Adrenal gland (tissue), 19 donors: ENCODE data around the gene CLEC4E. TPM values are rescaled to one million over a fixed set of nuclear protein-coding genes. Genes with fewer than 3 reads are reported as not detected.
"Not testable (repeated sequence)": the region's sequence is repeated elsewhere in the genome, so short reads cannot be mapped to it uniquely, and the experiment has no call there.

Source experiments
- DNase-seq, 7 donors: peaks; one replicate each; pipeline ENCODE4 v3.0.0-alpha.2; 2019 to 2020
- H3K27ac ChIP-seq, 5 donors: fragments of 200-600 bp; sonication (generic) in 4 of 5; 1 replicate in 3 of 5; 2 replicates in 2 of 5; pipeline versions ENCODE4 v1.5.1 to v1.8.0; 2016 to 2020; ENCODE audit warnings: mild to moderate bottlenecking in 1 of 5
- H3K27me3 ChIP-seq: fragments of 200-600 bp; 2 replicates; pipeline ENCODE4 v1.8.0; 2021
- H3K36me3 ChIP-seq, 2 donors: fragments of 200-600 bp; replicated peaks in 1 of 2; 1 replicate in 1 of 2; 2 replicates in 1 of 2; pipeline versions ENCODE4 v1.5.1 to v1.8.0; 2018 to 2022
- H3K4me1 ChIP-seq, 2 donors: fragments of 200-600 bp; replicated peaks in 1 of 2; 1 replicate in 1 of 2; 2 replicates in 1 of 2; pipeline versions ENCODE4 v1.5.1 to v1.8.0; 2018 to 2021
- H3K4me3 ChIP-seq, 4 donors: fragments of 200-600 bp; sonication (generic) in 3 of 4; one replicate each; pipeline ENCODE4 v1.5.1; 2016 to 2018
- H3K9me3 ChIP-seq, 3 donors: fragments of 200-600 bp; sonication (generic) in 1 of 3; replicated peaks in 1 of 3; 1 replicate in 2 of 3; 2 replicates in 1 of 3; pipeline versions ENCODE4 v1.5.1 to v1.8.0; 2016 to 2021
- POLR2A ChIP-seq, 2 donors: fragments of 450-650 bp; IDR thresholded peaks; one replicate each; pipeline ENCODE4 v1.6.1; 2017; ENCODE audit warnings: antibody characterized with exemption in 2 of 2, mild to moderate bottlenecking in 2 of 2, moderate library complexity in 1 of 2
- WGBS, 4 donors: extraction: QIAGEN DNeasy Blood & Tissue Kit in 2 of 4; methylation state at CpG; one replicate each; pipeline versions ENCODE4 v1.1.5 to v1.1.7; 2013 to 2017; 5-methylcytosine and 5-hydroxymethylcytosine counted together
- intact Hi-C, 2 donors: fragments of 100-400 bp; cut with DNase I; formaldehyde crosslinking; loops; one replicate each; pipeline versions ENCODE4 v1.14.1 to v1.15.0; 2022 to 2023
- long read RNA-seq, 10 donors: library from polyadenylated mRNA in 3 of 10; unstranded in 2 of 10; stranded (forward) in 1 of 10; transcript quantifications; one replicate each; pipeline ENCODE4 v2.0.0 and lab custom pipeline, GENCODE V29; 2021 to 2026
- polyA plus RNA-seq, 3 donors: library from polyadenylated mRNA; stranded (reverse); fragments of 200-250 nt in 2 of 3; fragments of 350-450 nt in 1 of 3; fragmentation: Illumina TruSeq in 1 of 3; extraction: RNeasy Lipid Tissue Mini Kit (QIAGEN cat#74804) in 1 of 3; gene quantifications; one replicate each; pipeline ENCODE4 v1.2.3, GENCODE V29; 2013 to 2014
- total RNA-seq, 9 donors: library from RNA; depleted of rRNA in 4 of 9; stranded (reverse); fragments of >200 nt in 4 of 9; fragments of 120-200 nt in 1 of 9; fragmentation: NEBNext Ultra II Directional in 1 of 9; extraction: Animal tissue kit (Norgen Biotek cat#: 25700) in 1 of 9; gene quantifications; one replicate each; pipeline versions ENCODE4 v1.1.0 to v1.2.4, GENCODE V29; 2013 to 2023
- TF ChIP-seq, protein P1 (sequence below), 6 experiments: fragments of 450-650 bp in 4 of 6; fragments of 200-600 bp in 2 of 6; sonication (generic) in 1 of 6; IDR thresholded peaks; 1 replicate in 5 of 6; 2 replicates in 1 of 6; pipeline versions ENCODE4 v1.5.1 to v1.8.0; 2016 to 2021; ENCODE audit warnings: antibody characterized with exemption in 6 of 6, mild to moderate bottlenecking in 2 of 6, moderate library complexity in 1 of 6
- donor health status: healthy with polysubstance abuse.
- donor health status: Bipolar disorder and iron deficiency.
- donor health status: DM: yes; HTN: yes; CAD: no.
- donor health status: DM: no; HTN: no; CAD: no.
- donor health status: DM: no; HTN: no; CAD: no.
- donor health status: DM: yes; HTN: yes; CAD: no.

Gene CLEC4E, protein sequence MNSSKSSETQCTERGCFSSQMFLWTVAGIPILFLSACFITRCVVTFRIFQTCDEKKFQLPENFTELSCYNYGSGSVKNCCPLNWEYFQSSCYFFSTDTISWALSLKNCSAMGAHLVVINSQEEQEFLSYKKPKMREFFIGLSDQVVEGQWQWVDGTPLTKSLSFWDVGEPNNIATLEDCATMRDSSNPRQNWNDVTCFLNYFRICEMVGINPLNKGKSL
- 1 to 10 TPM in 6 of 9 donors, under 1 TPM in 3; 0.30 to 6.4 (median 1.3) TPM for total RNA-seq
- 1 to 10 TPM; 1.5 to 6.1 (median 1.8) TPM for polyA plus RNA-seq
- long read RNA-seq, donor 1 = 0 reads
- long read RNA-seq, donor 2 = 0 reads
- long read RNA-seq, donor 3 = 0 reads
- long read RNA-seq, donor 4, partial matches to known transcripts = 0 of 2 reads
- long read RNA-seq, donor 4, other reads (novel, unspliced or antisense) = 0 of 2 reads
- long read RNA-seq, donor 5 = 0 reads
- long read RNA-seq, donor 6, partial matches to known transcripts = 0 of 2 reads
- long read RNA-seq, donor 6, other reads (novel, unspliced or antisense) = 0 of 2 reads
- long read RNA-seq, donor 7 = 0 reads
- long read RNA-seq, donor 8 = 0 reads
- long read RNA-seq, donor 9 = 0 reads
- long read RNA-seq, donor 10 = 0 reads

DNA sequence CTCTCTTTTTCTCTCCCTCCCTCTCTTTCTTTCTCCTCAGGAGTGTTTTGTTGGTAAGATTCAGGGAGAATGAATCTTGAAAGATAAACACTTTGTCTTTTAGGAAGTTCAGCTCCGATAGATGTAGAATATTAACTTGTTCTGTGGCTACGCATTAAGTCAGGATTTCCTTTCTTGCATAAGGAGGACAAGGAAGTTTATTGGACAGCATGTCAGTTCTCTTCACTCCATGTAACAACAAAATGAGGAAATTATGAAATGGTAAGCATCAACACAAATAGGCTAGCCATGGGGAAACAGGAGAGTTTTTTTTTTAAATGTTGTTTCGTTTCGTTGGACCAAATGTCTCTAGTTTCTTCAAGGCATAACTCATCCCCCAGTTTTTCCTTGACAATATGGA lies at the start of gene CLEC4E:
Gene CLEC4E (minus strand): TSS at position 75 of the 400 bp plus-strand sequence. CDS start 108 bp downstream, outside the sequence.
- not testable (repeated sequence) for H3K9me3 ChIP-seq, H3K36me3 ChIP-seq, H3K4me1 ChIP-seq, H3K4me3 ChIP-seq, H3K27me3 ChIP-seq, DNase-seq
- 34 to 44% (median 39%) methylated on average over 4 of the region's 4 CpGs for WGBS, 4 donors
- H3K27ac ChIP-seq = peak within 1 kb of the TSS in 1 of 5 donors; percentile 10
- intact Hi-C loops = loop anchor here in 1 of 2 donors (10.0 kb wide), 1 partner anchor 64 kb away; no protein-coding TSS in a partner anchor

DNA sequence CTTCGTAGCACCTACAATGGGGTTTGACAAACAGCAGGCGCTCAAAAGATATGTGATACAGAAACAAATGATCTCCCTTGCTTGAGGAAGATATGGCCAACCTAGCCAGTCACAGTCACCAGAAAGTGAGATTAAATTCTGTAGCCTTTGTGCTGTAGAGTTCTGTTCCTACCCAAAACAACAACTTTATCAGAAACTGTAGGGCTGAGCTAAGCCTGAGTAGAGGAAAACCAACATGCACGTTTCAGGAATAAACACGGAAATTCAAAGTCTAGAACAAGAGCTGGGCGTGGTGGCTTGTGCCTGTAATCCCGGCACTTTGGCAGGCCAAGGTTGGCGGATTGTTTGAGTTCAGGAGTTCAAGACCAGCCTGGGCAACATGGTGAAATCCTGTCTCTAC lies 49.0 kb upstream of the CLEC4E start:
- WGBS, 4 donors = 74 to 85% (median 81%) methylated on average over 7 of the region's 7 CpGs
- H3K27ac ChIP-seq = no peak overlapping the region
- H3K4me1 ChIP-seq = no peaks in the 10 kb centered on the region
- no peak for TF ChIP-seq POLR2A (IDR thresholded peaks at IDR 0.05)
- TF ChIP-seq, protein P1, sequence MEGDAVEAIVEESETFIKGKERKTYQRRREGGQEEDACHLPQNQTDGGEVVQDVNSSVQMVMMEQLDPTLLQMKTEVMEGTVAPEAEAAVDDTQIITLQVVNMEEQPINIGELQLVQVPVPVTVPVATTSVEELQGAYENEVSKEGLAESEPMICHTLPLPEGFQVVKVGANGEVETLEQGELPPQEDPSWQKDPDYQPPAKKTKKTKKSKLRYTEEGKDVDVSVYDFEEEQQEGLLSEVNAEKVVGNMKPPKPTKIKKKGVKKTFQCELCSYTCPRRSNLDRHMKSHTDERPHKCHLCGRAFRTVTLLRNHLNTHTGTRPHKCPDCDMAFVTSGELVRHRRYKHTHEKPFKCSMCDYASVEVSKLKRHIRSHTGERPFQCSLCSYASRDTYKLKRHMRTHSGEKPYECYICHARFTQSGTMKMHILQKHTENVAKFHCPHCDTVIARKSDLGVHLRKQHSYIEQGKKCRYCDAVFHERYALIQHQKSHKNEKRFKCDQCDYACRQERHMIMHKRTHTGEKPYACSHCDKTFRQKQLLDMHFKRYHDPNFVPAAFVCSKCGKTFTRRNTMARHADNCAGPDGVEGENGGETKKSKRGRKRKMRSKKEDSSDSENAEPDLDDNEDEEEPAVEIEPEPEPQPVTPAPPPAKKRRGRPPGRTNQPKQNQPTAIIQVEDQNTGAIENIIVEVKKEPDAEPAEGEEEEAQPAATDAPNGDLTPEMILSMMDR (IDR thresholded peaks at IDR 0.05) = no peak
- intact Hi-C loops = no loop called here
- no peak for DNase-seq
- no peak overlapping the region for H3K4me3 ChIP-seq
- H3K36me3 ChIP-seq = no peaks in the 10 kb centered on the region
- no peaks in the 10 kb centered on the region for H3K27me3 ChIP-seq
- H3K9me3 ChIP-seq = no peaks in the 10 kb centered on the region

DNA sequence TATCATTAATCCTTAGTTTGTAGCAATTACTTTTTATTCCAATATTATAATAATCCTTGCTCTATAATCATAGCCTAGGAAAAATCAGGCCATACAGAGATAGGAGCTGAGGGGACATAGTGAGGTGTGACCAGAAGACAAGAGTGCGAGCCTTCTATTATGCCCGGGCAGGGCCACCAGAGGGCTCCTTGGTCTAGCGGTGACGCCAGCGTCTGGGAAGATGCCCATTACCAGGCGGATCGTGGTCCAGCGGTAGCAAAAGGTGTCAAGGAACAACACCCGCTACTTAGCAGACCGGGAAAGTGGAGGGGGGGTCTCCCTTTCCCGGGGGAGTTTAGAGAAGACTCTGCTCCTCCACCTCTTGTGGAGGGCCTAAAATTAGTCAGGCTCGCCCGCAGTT lies 43.8 kb upstream of the CLEC4E start:
- 78 to 89% (median 81%) methylated on average over 13 of the region's 13 CpGs for WGBS, 4 donors

DNA sequence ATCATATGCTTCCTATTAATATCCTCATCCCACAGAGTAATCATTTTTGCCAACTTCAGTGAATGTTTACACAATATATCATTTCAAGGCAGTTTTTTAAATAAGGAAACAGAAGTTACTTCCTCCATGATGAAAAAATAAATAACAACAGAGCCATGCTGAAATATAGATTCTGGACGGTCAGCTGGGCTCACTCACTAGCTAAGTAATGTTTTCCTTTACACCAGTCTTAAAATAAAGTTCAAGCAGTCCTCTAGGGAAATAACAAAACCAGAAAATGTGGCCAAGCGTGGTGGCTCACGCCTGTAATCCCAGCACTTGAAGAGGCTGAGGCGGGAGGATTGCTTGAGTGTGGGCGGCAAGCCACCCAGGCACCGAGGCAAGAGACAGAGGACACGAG lies 43.3 kb upstream of the CLEC4E start:
- Histone ChIP-seq H3K27ac (no peak overlapping the region), H3K4me1 (no peaks in the 10 kb centered on the region), H3K4me3 (no peak overlapping the region), H3K9me3 (no peaks in the 10 kb centered on the region), H3K27me3 (no peaks in the 10 kb centered on the region), H3K36me3 (no peaks in the 10 kb centered on the region)
- 66 to 77% (median 68%) methylated on average over 7 of the region's 7 CpGs for WGBS, 4 donors
- TF ChIP-seq POLR2A (IDR thresholded peaks at IDR 0.05) = no peak
- TF ChIP-seq, protein P1 (IDR thresholded peaks at IDR 0.05) = no peak
- DNase-seq = no peak
- intact Hi-C loops = no loop called here

More for the DNA sequence above, 43.8 kb upstream of the CLEC4E start:
- H3K27me3 ChIP-seq, H3K36me3 ChIP-seq, H3K4me3 ChIP-seq, H3K9me3 ChIP-seq, H3K4me1 ChIP-seq, intact Hi-C loops, H3K27ac ChIP-seq, DNase-seq: not testable (repeated sequence)

DNA sequence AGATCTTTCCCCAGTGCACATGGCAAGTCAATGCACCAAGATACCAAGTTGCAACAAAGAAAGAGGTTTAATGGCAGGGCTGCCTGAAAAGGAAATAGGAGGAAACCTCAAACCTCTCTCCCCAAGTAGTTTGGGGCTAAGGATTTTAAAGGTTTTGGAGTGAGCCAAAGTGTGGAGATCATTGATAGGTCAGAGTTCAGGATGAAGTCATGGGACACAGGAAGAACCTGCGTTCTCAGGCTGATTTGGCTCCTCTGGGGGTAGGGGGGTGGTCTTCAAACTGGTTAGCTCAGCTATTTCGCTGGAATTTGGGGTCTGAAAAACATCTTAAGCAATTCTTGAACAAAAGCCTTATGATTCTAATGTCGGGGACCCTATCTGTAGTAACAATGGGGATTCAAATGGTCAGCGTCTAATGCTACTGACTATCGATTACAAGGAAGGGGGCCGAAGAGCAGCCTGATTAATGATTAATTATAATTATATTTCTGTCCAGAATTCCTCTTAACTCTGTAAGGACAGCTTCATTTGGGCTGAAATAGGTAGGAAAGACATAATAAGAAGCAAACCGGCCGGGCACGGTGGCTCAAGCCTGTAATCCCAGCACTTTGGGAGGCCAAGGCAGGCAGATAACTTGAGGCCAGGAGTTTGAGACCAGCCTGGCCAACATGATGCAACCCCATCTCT lies 40.5 kb upstream of the CLEC4E start:
- TF ChIP-seq, protein P1 (IDR thresholded peaks at IDR 0.05) = no peak
- TF ChIP-seq POLR2A (IDR thresholded peaks at IDR 0.05) = no peak
- DNase-seq = no peak
- Histone ChIP-seq H3K9me3 (no peaks in the 10 kb centered on the region), H3K27me3 (no peaks in the 10 kb centered on the region), H3K27ac (no peak overlapping the region), H3K4me3 (no peak overlapping the region), H3K4me1 (no peaks in the 10 kb centered on the region), H3K36me3 (no peaks in the 10 kb centered on the region)
- intact Hi-C loops = no loop called here
- 68 to 78% (median 70%) methylated on average over 9 of the region's 9 CpGs for WGBS, 4 donors
